ENCODE measurements around the gene NUP98.
"Not testable (repeated sequence)": the region's sequence is repeated elsewhere in the genome, so short reads cannot be mapped to it uniquely, and the experiment has no call there.

Gene NUP98

DNA sequence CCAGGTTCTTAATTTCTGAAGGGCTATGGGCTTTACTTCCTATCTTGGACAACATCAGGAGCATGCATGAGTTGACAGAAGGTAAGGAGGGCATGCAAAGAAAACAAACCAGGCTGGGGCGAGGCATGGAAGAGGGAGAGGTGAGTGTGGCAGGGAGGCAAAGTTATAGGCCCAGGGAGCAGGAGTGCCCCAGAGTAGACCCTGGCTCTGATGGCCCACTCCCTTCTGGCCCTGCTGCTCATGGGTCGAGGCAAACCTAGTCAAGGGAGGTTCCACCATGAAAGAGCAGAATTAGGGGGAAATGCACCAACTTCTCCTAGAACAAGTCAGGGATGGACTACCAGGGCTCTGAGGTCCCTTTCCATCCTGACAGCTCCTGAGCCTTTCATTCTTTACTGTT lies 136.4 kb downstream of the NUP98 start:
- Histone ChIP-seq H3K36me3 (ENCODE audit: control insufficient read depth, insufficient read depth, low read length) (no peaks in the 10 kb centered on the region), H3K9me3 (ENCODE audit: control insufficient read depth, low read length) (no peaks in the 10 kb centered on the region), H3K27ac (ENCODE audit: insufficient read depth, low read depth, low read length, poor library complexity, severe bottlenecking) (no peak overlapping the region), H3K27me3 (ENCODE audit: control insufficient read depth, insufficient read depth, low read length, poor library complexity, severe bottlenecking) (no peaks in the 10 kb centered on the region), H3K4me3 (ENCODE audit: insufficient read depth, low read depth, low read length) (no peak overlapping the region), H3K4me1 (ENCODE audit: control insufficient read depth, insufficient read depth, low read length) (no peaks in the 10 kb centered on the region)
- 90% methylated on average over 2 of the region's 2 CpGs for WGBS, 2 experiments

DNA sequence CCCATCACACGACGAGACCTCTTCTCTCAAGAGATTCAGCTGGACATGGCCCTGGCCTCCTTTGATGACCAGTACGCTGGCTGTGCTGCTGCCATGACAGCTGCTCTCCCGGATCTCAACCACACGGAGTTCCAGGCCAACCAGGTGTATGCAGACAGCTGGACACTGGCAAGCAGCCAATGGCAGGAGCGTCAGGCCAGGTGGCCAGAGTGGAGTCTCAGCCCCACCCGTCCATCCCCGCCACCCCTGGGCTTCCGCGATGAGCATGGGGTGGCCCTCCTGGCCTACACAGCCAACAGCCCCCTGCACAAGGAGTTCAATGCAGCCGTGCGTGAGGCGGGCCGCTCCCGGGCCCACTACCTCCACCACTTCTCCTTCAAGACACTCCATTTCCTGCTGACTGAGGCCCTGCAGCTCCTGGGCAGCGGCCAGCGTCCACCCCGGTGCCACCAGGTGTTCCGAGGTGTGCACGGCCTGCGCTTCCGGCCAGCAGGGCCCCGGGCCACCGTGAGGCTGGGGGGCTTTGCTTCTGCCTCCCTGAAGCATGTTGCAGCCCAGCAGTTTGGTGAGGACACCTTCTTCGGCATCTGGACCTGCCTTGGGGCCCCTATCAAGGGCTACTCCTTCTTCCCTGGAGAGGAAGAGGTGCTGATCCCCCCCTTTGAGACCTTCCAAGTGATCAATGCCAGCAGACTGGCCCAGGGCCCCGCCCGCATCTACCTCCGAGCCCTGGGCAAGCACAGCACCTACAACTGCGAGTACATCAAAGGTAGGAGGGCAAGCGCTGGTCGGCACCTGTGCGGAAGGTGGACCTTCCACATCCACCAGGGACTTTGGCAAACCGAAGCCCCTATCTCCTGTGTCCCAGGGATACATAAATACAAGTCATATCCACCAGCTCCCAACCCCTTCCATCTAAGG lies 137.5 kb downstream of the NUP98 start:
- WGBS, 2 experiments: 94 to 95% methylated on average over 33 of the region's 33 CpGs
- Histone ChIP-seq H3K36me3 (ENCODE audit: control insufficient read depth, insufficient read depth, low read length) (no peaks in the 10 kb centered on the region), H3K4me3 (ENCODE audit: insufficient read depth, low read depth, low read length) (no peak overlapping the region), H3K9me3 (ENCODE audit: control insufficient read depth, low read length) (no peaks in the 10 kb centered on the region), H3K27me3 (ENCODE audit: control insufficient read depth, insufficient read depth, low read length, poor library complexity, severe bottlenecking) (no peaks in the 10 kb centered on the region), H3K4me1 (ENCODE audit: control insufficient read depth, insufficient read depth, low read length) (no peaks in the 10 kb centered on the region), H3K27ac (ENCODE audit: insufficient read depth, low read depth, low read length, poor library complexity, severe bottlenecking) (no peak overlapping the region)

GRCh38 chr11:3658252-3658651 lies 139.1 kb downstream of the NUP98 start:
- Histone ChIP-seq H3K27ac (ENCODE audit: insufficient read depth, low read depth, low read length, poor library complexity, severe bottlenecking) (no peak overlapping the region), H3K4me3 (ENCODE audit: insufficient read depth, low read depth, low read length) (no peak overlapping the region), H3K4me1 (ENCODE audit: control insufficient read depth, insufficient read depth, low read length) (no peaks in the 10 kb centered on the region), H3K27me3 (ENCODE audit: control insufficient read depth, insufficient read depth, low read length, poor library complexity, severe bottlenecking) (no peaks in the 10 kb centered on the region), H3K36me3 (ENCODE audit: control insufficient read depth, insufficient read depth, low read length) (no peaks in the 10 kb centered on the region), H3K9me3 (ENCODE audit: control insufficient read depth, low read length) (no peaks in the 10 kb centered on the region)
- WGBS, 2 experiments: 93 to 96% methylated on average over 8 of the region's 8 CpGs

DNA sequence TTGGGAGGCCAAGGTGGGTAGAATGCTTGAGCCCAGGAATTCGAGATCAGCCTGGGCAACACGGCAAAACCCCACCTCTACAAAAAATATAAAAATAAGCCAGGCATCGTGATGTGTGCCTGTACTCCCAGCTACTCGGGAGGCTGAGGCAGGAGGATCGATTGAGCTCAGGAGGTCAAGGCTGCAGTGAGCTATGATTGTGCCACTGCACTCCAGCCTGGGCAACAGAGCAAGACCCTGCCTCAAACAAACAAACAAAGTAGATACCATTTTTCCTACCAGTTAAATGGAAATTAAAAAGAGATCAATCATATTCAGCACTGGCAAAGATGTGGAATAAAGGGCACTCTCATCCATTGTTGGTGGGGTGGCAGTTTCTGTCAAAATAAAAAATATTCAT lies 140.0 kb downstream of the NUP98 start:
- not testable (repeated sequence) for H3K36me3 ChIP-seq (ENCODE audit: control insufficient read depth, insufficient read depth, low read length); H3K4me1 ChIP-seq (ENCODE audit: control insufficient read depth, insufficient read depth, low read length); H3K27me3 ChIP-seq (ENCODE audit: control insufficient read depth, insufficient read depth, low read length, poor library complexity, severe bottlenecking); H3K9me3 ChIP-seq (ENCODE audit: control insufficient read depth, low read length); H3K27ac ChIP-seq (ENCODE audit: insufficient read depth, low read depth, low read length, poor library complexity, severe bottlenecking); H3K4me3 ChIP-seq (ENCODE audit: insufficient read depth, low read depth, low read length)
- 90 to 92% methylated on average over 5 of the region's 5 CpGs for WGBS, 2 experiments

DNA sequence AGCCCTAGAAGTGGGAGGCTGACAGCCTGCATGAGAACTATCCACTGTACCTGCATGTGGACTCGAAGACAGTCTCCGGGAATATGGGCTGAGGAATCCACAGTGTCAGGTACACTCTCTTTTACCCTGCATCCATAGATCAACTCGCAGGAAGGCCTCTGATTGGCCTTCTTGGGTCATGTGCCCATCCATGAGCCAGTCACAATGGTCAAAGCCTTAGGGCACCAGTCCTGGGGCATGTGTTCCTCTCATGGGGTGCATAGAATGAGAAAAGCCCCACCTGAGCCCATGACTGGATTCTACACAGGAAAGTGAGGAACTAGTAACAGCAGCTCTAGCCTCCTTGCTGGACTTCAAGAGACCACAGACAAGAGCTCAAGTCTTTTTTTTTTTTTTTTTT lies 141.8 kb downstream of the NUP98 start:
- H3K27me3 ChIP-seq (ENCODE audit: control insufficient read depth, insufficient read depth, low read length, poor library complexity, severe bottlenecking): no peaks in the 10 kb centered on the region
- no peaks in the 10 kb centered on the region for H3K9me3 ChIP-seq (ENCODE audit: control insufficient read depth, low read length)
- H3K27ac ChIP-seq (ENCODE audit: insufficient read depth, low read depth, low read length, poor library complexity, severe bottlenecking): no peak overlapping the region
- no peak overlapping the region for H3K4me3 ChIP-seq (ENCODE audit: insufficient read depth, low read depth, low read length)
- 90 to 92% methylated on average over 3 of the region's 3 CpGs for WGBS, 2 experiments
- H3K4me1 ChIP-seq (ENCODE audit: control insufficient read depth, insufficient read depth, low read length): no peaks in the 10 kb centered on the region
- no peaks in the 10 kb centered on the region for H3K36me3 ChIP-seq (ENCODE audit: control insufficient read depth, insufficient read depth, low read length)

- not testable (repeated sequence) for H3K27me3 ChIP-seq (ENCODE audit: control insufficient read depth, insufficient read depth, low read length, poor library complexity, severe bottlenecking); H3K4me1 ChIP-seq (ENCODE audit: control insufficient read depth, insufficient read depth, low read length); H3K9me3 ChIP-seq (ENCODE audit: control insufficient read depth, low read length); H3K27ac ChIP-seq (ENCODE audit: insufficient read depth, low read depth, low read length, poor library complexity, severe bottlenecking); H3K4me3 ChIP-seq (ENCODE audit: insufficient read depth, low read depth, low read length); H3K36me3 ChIP-seq (ENCODE audit: control insufficient read depth, insufficient read depth, low read length)
- WGBS, 2 experiments: 89 to 94% methylated on average over 2 to 3 of the region's 3 CpGs
Observed at GRCh38 chr11:3652514-3652913, 144.8 kb downstream of the NUP98 start.

GRCh38 chr11:3649374-3649773 lies 148.0 kb downstream of the NUP98 start:
- H3K4me3 ChIP-seq (ENCODE audit: insufficient read depth, low read depth, low read length); H3K36me3 ChIP-seq (ENCODE audit: control insufficient read depth, insufficient read depth, low read length); H3K27ac ChIP-seq (ENCODE audit: insufficient read depth, low read depth, low read length, poor library complexity, severe bottlenecking); H3K4me1 ChIP-seq (ENCODE audit: control insufficient read depth, insufficient read depth, low read length); H3K9me3 ChIP-seq (ENCODE audit: control insufficient read depth, low read length); H3K27me3 ChIP-seq (ENCODE audit: control insufficient read depth, insufficient read depth, low read length, poor library complexity, severe bottlenecking): not testable (repeated sequence)
- 68 to 69% methylated on average over 9 of the region's 9 CpGs for WGBS, 2 experiments

GRCh38 chr11:3648843-3649242 lies 148.5 kb downstream of the NUP98 start:
- H3K9me3 ChIP-seq (ENCODE audit: control insufficient read depth, low read length); H3K36me3 ChIP-seq (ENCODE audit: control insufficient read depth, insufficient read depth, low read length); H3K27ac ChIP-seq (ENCODE audit: insufficient read depth, low read depth, low read length, poor library complexity, severe bottlenecking); H3K4me3 ChIP-seq (ENCODE audit: insufficient read depth, low read depth, low read length); H3K27me3 ChIP-seq (ENCODE audit: control insufficient read depth, insufficient read depth, low read length, poor library complexity, severe bottlenecking); H3K4me1 ChIP-seq (ENCODE audit: control insufficient read depth, insufficient read depth, low read length): not testable (repeated sequence)
- 80 to 81% methylated on average over 13 of the region's 13 CpGs for WGBS, 2 experiments

- no peaks in the 10 kb centered on the region for H3K4me1 ChIP-seq (ENCODE audit: control insufficient read depth, insufficient read depth, low read length)
- H3K4me3 ChIP-seq (ENCODE audit: insufficient read depth, low read depth, low read length): no peak overlapping the region
- no peaks in the 10 kb centered on the region for H3K9me3 ChIP-seq (ENCODE audit: control insufficient read depth, low read length)
- H3K27me3 ChIP-seq (ENCODE audit: control insufficient read depth, insufficient read depth, low read length, poor library complexity, severe bottlenecking): no peaks in the 10 kb centered on the region
- no peaks in the 10 kb centered on the region for H3K36me3 ChIP-seq (ENCODE audit: control insufficient read depth, insufficient read depth, low read length)
- 90 to 91% methylated on average over 7 of the region's 7 CpGs for WGBS, 2 experiments
- H3K27ac ChIP-seq (ENCODE audit: insufficient read depth, low read depth, low read length, poor library complexity, severe bottlenecking): no peak overlapping the region
Observed at GRCh38 chr11:3645552-3645951, 151.8 kb downstream of the NUP98 start.

DNA sequence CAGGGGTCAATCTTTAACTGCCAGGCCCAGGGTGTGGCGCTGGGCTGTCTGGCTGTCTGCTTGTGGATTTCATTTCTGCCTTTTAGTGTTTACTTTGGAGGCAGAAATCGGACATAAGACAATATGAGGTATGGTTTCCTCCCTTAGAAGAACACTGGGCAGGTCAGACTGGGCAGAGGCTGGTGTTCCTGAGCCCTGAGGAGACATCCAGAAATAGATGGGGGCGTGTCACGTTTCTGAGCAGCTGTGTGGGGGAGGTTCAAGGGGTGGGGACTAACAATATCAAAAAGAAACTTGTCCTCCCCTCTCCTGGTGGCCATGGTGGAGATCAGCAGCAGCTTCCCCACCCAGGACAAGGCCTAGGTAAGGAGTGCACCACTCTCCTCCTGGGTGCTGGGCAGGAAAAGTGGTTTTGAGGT lies 152.5 kb downstream of the NUP98 start, which contains the start of gene ART1:
Gene ART1 (plus strand): TSS at position 312 of the 419 bp plus-strand sequence. CDS start 14,086 bp downstream, outside the sequence.
- no peaks in the 10 kb centered on the region for H3K27me3 ChIP-seq (ENCODE audit: control insufficient read depth, insufficient read depth, low read length, poor library complexity, severe bottlenecking)
- H3K36me3 ChIP-seq (ENCODE audit: control insufficient read depth, insufficient read depth, low read length): no peaks in the 10 kb centered on the region
- WGBS, 2 experiments: 94 to 96% methylated on average over 4 of the region's 4 CpGs
- H3K4me3 ChIP-seq (ENCODE audit: insufficient read depth, low read depth, low read length): no peak within 1 kb of the TSS
- no peaks in the 10 kb centered on the region for H3K9me3 ChIP-seq (ENCODE audit: control insufficient read depth, low read length)
- no peak within 1 kb of the TSS for H3K27ac ChIP-seq (ENCODE audit: insufficient read depth, low read depth, low read length, poor library complexity, severe bottlenecking)
- no peaks in the 10 kb centered on the region for H3K4me1 ChIP-seq (ENCODE audit: control insufficient read depth, insufficient read depth, low read length)
